GM23338 (cell line): ENCODE results near the gene OGA. TPM values are rescaled to one million over a fixed set of nuclear protein-coding genes. Genes with fewer than 3 reads are reported as not detected.

Experiments
- ATAC-seq: fragments of 200-7000 bp; cut with Tn5 transposase; 3 replicates; pipeline ENCODE4 v1.9.1; 2020
- DNase-seq: peaks from one replicate; pipeline ENCODE4 v3.0.0-alpha.2; 2015; ENCODE audit warnings: low spot score
- H2AFZ ChIP-seq: fragments of 200-600 bp; sonication (generic); 2 replicates; pipeline ENCODE4 v1.8.0; 2016; ENCODE audit warnings: antibody characterized with exemption, mild to moderate bottlenecking, moderate library complexity
- H3F3A ChIP-seq: fragments of 200-600 bp; sonication (generic); replicated peaks from 2 replicates; pipeline ENCODE4 v1.8.0; 2017; ENCODE audit warnings: antibody characterized with exemption, mixed run types, low read depth
- H3K27ac ChIP-seq: fragments of 200-600 bp; sonication (generic); 2 replicates; pipeline ENCODE4 v1.6.1; 2016; ENCODE audit warnings: low read depth
- H3K27me3 ChIP-seq: fragments of 200-600 bp; sonication (generic); 2 replicates; pipeline ENCODE4 v1.8.0; 2016; ENCODE audit warnings: mild to moderate bottlenecking, mixed run types, moderate library complexity; ENCODE audit not compliant: insufficient read depth
- H3K36me3 ChIP-seq: fragments of 200-600 bp; sonication (generic); 2 replicates; pipeline ENCODE4 v1.8.0; 2016; ENCODE audit warnings: mild to moderate bottlenecking; ENCODE audit not compliant: insufficient read depth
- H3K4me1 ChIP-seq: fragments of 200-600 bp; sonication (generic); 2 replicates; pipeline ENCODE4 v1.8.0; 2016; ENCODE audit warnings: mild to moderate bottlenecking, moderate library complexity; ENCODE audit not compliant: insufficient read depth
- H3K4me2 ChIP-seq: fragments of 200-600 bp; sonication (generic); 2 replicates; pipeline ENCODE4 v1.7.1; 2017; ENCODE audit warnings: mixed run types
- H3K4me3 ChIP-seq: fragments of 200-600 bp; sonication (generic); 2 replicates; pipeline ENCODE4 v1.6.1; 2016; ENCODE audit warnings: mixed run types
- H3K79me2 ChIP-seq: fragments of 200-600 bp; sonication (generic); replicated peaks from 2 replicates; pipeline ENCODE4 v1.8.0; 2017; ENCODE audit warnings: mild to moderate bottlenecking; ENCODE audit not compliant: insufficient read depth
- H3K9me2 ChIP-seq: fragments of 200-600 bp; sonication (generic); 2 replicates; pipeline ENCODE4 v1.8.0; 2017; ENCODE audit not compliant: insufficient read depth
- H4K20me1 ChIP-seq: fragments of 200-600 bp; sonication (generic); replicated peaks from 2 replicates; pipeline ENCODE4 v1.8.0; 2017; ENCODE audit warnings: mild to moderate bottlenecking; ENCODE audit not compliant: insufficient read depth
- H3K27ac Mint-ChIP-seq: 2 replicates; pipeline ENCODE4 v1.8.0; 2020; ENCODE audit warnings: inconsistent platforms, mild to moderate bottlenecking, moderate library complexity, mixed read lengths
- H3K27me3 Mint-ChIP-seq: 3 replicates; pipeline ENCODE4 v1.8.0; 2022; ENCODE audit warnings: low read depth, mild to moderate bottlenecking, moderate library complexity, mixed read lengths, inconsistent platforms; ENCODE audit not compliant: insufficient read depth, poor library complexity
- H3K36me3 Mint-ChIP-seq: 3 replicates; pipeline ENCODE4 v1.8.0; 2021; ENCODE audit warnings: low read depth, mild to moderate bottlenecking, inconsistent platforms, moderate library complexity, mixed read lengths
- H3K4me1 Mint-ChIP-seq: 3 replicates; pipeline ENCODE4 v1.8.0; 2020; ENCODE audit warnings: mild to moderate bottlenecking, inconsistent platforms, mixed read lengths
- H3K4me3 Mint-ChIP-seq: 3 replicates; pipeline ENCODE4 v1.8.0; 2021; ENCODE audit warnings: moderate library complexity, mild to moderate bottlenecking, inconsistent platforms, mixed read lengths
- H3K9me3 Mint-ChIP-seq: 3 replicates; pipeline ENCODE4 v1.8.0; 2020; ENCODE audit warnings: moderate library complexity, mild to moderate bottlenecking, inconsistent platforms, mixed read lengths
- CREB1 ChIP-seq: fragments of 250-450 bp; sonication (Bioruptor Pico); IDR thresholded peaks from 2 replicates; pipeline ENCODE4 v1.5.0; 2020; ENCODE audit warnings: low read depth, mild to moderate bottlenecking, moderate library complexity
- ETS1 ChIP-seq: IDR thresholded peaks from 2 replicates; pipeline ENCODE4 v1.6.1; 2016; ENCODE audit warnings: antibody characterized with exemption
- EZH2 ChIP-seq: fragments of 200-600 bp; sonication (generic); IDR thresholded peaks from one replicate; pipeline ENCODE4 v1.8.0; 2017; ENCODE audit warnings: antibody characterized with exemption, mild to moderate bottlenecking, low read depth; ENCODE audit not compliant: unreplicated experiment
- EZH2phosphoT487 ChIP-seq: fragments of 200-600 bp; sonication (generic); IDR thresholded peaks from one replicate; pipeline ENCODE4 v1.8.1; 2018; ENCODE audit warnings: antibody characterized with exemption; ENCODE audit not compliant: unreplicated experiment
- JUNB ChIP-seq: IDR thresholded peaks from one replicate; pipeline ENCODE4 v1.6.1; 2016; ENCODE audit warnings: antibody characterized with exemption; ENCODE audit not compliant: unreplicated experiment
- NANOG ChIP-seq: IDR thresholded peaks from 2 replicates; pipeline ENCODE4 v1.6.1; 2016; ENCODE audit warnings: antibody characterized with exemption, borderline replicate concordance
- POLR2AphosphoS5 ChIP-seq: IDR thresholded peaks from 2 replicates; pipeline ENCODE4 v1.6.1; 2016; ENCODE audit warnings: antibody characterized with exemption, low read depth
- STAT1 ChIP-seq: IDR thresholded peaks from one replicate; pipeline ENCODE4 v1.6.1; 2016; ENCODE audit warnings: antibody characterized with exemption; ENCODE audit not compliant: unreplicated experiment
- ZNF114 ChIP-seq: fragments of 250-450 bp; sonication (Bioruptor Pico); IDR thresholded peaks from 2 replicates; pipeline ENCODE4 v1.5.0; 2020; ENCODE audit warnings: mild to moderate bottlenecking, moderate library complexity
- ZNF331 ChIP-seq: fragments of 250-450 bp; sonication (Bioruptor Pico); IDR thresholded peaks from 2 replicates; pipeline ENCODE4 v1.5.0; 2020; ENCODE audit warnings: low read depth, mild to moderate bottlenecking, moderate library complexity
- polyA plus RNA-seq: library from polyadenylated mRNA; unstranded; fragments of >200 nt; fragmentation: Nextera tagmentation; extraction: Ambion mirVana; gene quantifications from 2 replicates; pipeline ENCODE4 v1.2.1, GENCODE V29; 2016
- total RNA-seq: library from RNA; depleted of rRNA; stranded (reverse); fragments of >200 nt; shearing (Covaris generic); gene quantifications from 2 replicates; pipeline ENCODE4 v1.2.3, GENCODE V29; 2014
- TF ChIP-seq, protein P1 (sequence below): IDR thresholded peaks from one replicate; pipeline ENCODE4 v1.6.1; 2018; ENCODE audit warnings: antibody characterized with exemption; ENCODE audit not compliant: unreplicated experiment
- TF ChIP-seq, protein P2 (sequence below), 2 experiments: fragments of 200-600 bp in 1 of 2; sonication (generic) in 1 of 2; conservative IDR thresholded peaks; 2 replicates each; pipeline versions ENCODE4 v1.5.1 to v1.6.1; 2016 to 2017; ENCODE audit warnings: antibody characterized with exemption in 2 of 2, low read depth in 2 of 2, mild to moderate bottlenecking in 2 of 2, moderate library complexity in 1 of 2
- TF ChIP-seq, protein P3 (sequence below): fragments of 250-450 bp; sonication (Bioruptor Pico); IDR thresholded peaks from 2 replicates; pipeline ENCODE4 v1.5.0; 2020; ENCODE audit warnings: mild to moderate bottlenecking, moderate library complexity

OGA gene
- total and polyA plus RNA-seq, 2 experiments from 2014 or later = 68.4 to 131 TPM

DNA sequence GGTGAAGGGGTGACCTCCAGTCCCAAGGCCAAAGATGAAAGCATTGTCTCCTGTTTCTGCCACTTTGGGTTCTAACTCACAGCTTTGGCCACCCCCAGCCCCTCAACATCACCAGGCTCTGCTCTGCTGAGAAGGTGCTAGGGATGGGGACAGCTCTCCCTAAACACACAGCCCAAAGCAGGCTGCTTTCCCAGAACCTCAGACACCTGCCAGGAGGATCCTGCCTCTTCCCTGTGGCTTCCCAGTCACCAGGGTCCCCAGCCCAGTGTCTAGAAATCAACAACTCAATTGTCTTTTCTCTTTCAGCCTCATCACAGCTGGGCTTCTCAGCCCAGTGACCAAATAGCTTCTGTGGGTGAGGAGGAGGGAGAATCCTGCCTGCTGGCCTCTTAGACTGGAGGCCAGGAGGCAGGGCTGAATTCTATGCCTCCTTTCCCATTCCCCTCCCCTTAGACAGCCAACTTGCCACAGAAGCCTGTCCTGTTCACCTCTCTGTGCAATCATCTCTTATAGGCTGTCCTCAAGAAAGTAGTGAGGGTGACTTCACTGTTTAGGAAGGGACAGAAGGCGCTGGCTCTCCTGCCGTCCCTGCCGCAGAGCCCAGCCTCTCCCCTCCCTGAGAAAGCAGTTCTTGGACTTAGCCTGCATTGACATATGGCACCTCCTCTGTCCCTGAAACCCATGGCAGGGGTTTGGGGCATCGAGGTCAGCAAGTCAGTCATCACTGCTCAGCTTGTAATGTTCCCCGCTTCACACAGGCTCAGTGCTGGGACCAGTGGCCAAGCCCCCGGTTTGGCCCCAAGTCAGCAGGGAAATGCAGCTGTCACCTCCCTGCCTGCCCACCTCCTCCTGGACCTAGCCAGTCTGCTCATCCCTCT lies 46.0 kb downstream of the OGA start:
- Mint-ChIP-seq H3K4me1 (peaks cover 44% of the 10 kb centered on the region), H3K4me3 (no peak overlapping the region), H3K36me3 (peaks cover 1% of the 10 kb centered on the region; the same call in 2 of the 3 replicates), H3K27me3 (peaks cover 65% of the 10 kb centered on the region), H3K27ac (no peak overlapping the region), H3K9me3 (no peaks in the 10 kb centered on the region)
- Histone ChIP-seq H2AFZ (no peak overlapping the region), H3K4me2 (peak overlapping the region; percentile 90), H3K79me2 (no peaks in the 10 kb centered on the region), H3K36me3 (no peaks in the 10 kb centered on the region), H4K20me1 (no peaks in the 10 kb centered on the region), H3K4me1 (peaks cover 35% of the 10 kb centered on the region), H3K9me2 (no peaks in the 10 kb centered on the region), H3F3A (peaks cover 11% of the 10 kb centered on the region; the same call in 1 of the 2 replicates), H3K27me3 (peaks cover 55% of the 10 kb centered on the region), H3K27ac (no peak overlapping the region), H3K4me3 (no peak overlapping the region)
- DNase-seq = no peak
- no peak for TF ChIP-seq EZH2
- no peak for TF ChIP-seq POLR2AphosphoS5
- no peak for TF ChIP-seq EZH2phosphoT487
- no peak for TF ChIP-seq STAT1
- TF ChIP-seq, protein P1, sequence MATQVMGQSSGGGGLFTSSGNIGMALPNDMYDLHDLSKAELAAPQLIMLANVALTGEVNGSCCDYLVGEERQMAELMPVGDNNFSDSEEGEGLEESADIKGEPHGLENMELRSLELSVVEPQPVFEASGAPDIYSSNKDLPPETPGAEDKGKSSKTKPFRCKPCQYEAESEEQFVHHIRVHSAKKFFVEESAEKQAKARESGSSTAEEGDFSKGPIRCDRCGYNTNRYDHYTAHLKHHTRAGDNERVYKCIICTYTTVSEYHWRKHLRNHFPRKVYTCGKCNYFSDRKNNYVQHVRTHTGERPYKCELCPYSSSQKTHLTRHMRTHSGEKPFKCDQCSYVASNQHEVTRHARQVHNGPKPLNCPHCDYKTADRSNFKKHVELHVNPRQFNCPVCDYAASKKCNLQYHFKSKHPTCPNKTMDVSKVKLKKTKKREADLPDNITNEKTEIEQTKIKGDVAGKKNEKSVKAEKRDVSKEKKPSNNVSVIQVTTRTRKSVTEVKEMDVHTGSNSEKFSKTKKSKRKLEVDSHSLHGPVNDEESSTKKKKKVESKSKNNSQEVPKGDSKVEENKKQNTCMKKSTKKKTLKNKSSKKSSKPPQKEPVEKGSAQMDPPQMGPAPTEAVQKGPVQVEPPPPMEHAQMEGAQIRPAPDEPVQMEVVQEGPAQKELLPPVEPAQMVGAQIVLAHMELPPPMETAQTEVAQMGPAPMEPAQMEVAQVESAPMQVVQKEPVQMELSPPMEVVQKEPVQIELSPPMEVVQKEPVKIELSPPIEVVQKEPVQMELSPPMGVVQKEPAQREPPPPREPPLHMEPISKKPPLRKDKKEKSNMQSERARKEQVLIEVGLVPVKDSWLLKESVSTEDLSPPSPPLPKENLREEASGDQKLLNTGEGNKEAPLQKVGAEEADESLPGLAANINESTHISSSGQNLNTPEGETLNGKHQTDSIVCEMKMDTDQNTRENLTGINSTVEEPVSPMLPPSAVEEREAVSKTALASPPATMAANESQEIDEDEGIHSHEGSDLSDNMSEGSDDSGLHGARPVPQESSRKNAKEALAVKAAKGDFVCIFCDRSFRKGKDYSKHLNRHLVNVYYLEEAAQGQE = no peak
- no peak for TF ChIP-seq NANOG
- no peak for TF ChIP-seq ZNF114 (CRISPR knock-in tag)
- TF ChIP-seq CREB1 (CRISPR knock-in tag) = no peak
- TF ChIP-seq ETS1 = no peak
- TF ChIP-seq, protein P2, sequence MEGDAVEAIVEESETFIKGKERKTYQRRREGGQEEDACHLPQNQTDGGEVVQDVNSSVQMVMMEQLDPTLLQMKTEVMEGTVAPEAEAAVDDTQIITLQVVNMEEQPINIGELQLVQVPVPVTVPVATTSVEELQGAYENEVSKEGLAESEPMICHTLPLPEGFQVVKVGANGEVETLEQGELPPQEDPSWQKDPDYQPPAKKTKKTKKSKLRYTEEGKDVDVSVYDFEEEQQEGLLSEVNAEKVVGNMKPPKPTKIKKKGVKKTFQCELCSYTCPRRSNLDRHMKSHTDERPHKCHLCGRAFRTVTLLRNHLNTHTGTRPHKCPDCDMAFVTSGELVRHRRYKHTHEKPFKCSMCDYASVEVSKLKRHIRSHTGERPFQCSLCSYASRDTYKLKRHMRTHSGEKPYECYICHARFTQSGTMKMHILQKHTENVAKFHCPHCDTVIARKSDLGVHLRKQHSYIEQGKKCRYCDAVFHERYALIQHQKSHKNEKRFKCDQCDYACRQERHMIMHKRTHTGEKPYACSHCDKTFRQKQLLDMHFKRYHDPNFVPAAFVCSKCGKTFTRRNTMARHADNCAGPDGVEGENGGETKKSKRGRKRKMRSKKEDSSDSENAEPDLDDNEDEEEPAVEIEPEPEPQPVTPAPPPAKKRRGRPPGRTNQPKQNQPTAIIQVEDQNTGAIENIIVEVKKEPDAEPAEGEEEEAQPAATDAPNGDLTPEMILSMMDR (conservative IDR thresholded peaks at IDR 0.05; ENCODE audit: low read depth in 2 of 2) = no peak
- TF ChIP-seq, protein P3, sequence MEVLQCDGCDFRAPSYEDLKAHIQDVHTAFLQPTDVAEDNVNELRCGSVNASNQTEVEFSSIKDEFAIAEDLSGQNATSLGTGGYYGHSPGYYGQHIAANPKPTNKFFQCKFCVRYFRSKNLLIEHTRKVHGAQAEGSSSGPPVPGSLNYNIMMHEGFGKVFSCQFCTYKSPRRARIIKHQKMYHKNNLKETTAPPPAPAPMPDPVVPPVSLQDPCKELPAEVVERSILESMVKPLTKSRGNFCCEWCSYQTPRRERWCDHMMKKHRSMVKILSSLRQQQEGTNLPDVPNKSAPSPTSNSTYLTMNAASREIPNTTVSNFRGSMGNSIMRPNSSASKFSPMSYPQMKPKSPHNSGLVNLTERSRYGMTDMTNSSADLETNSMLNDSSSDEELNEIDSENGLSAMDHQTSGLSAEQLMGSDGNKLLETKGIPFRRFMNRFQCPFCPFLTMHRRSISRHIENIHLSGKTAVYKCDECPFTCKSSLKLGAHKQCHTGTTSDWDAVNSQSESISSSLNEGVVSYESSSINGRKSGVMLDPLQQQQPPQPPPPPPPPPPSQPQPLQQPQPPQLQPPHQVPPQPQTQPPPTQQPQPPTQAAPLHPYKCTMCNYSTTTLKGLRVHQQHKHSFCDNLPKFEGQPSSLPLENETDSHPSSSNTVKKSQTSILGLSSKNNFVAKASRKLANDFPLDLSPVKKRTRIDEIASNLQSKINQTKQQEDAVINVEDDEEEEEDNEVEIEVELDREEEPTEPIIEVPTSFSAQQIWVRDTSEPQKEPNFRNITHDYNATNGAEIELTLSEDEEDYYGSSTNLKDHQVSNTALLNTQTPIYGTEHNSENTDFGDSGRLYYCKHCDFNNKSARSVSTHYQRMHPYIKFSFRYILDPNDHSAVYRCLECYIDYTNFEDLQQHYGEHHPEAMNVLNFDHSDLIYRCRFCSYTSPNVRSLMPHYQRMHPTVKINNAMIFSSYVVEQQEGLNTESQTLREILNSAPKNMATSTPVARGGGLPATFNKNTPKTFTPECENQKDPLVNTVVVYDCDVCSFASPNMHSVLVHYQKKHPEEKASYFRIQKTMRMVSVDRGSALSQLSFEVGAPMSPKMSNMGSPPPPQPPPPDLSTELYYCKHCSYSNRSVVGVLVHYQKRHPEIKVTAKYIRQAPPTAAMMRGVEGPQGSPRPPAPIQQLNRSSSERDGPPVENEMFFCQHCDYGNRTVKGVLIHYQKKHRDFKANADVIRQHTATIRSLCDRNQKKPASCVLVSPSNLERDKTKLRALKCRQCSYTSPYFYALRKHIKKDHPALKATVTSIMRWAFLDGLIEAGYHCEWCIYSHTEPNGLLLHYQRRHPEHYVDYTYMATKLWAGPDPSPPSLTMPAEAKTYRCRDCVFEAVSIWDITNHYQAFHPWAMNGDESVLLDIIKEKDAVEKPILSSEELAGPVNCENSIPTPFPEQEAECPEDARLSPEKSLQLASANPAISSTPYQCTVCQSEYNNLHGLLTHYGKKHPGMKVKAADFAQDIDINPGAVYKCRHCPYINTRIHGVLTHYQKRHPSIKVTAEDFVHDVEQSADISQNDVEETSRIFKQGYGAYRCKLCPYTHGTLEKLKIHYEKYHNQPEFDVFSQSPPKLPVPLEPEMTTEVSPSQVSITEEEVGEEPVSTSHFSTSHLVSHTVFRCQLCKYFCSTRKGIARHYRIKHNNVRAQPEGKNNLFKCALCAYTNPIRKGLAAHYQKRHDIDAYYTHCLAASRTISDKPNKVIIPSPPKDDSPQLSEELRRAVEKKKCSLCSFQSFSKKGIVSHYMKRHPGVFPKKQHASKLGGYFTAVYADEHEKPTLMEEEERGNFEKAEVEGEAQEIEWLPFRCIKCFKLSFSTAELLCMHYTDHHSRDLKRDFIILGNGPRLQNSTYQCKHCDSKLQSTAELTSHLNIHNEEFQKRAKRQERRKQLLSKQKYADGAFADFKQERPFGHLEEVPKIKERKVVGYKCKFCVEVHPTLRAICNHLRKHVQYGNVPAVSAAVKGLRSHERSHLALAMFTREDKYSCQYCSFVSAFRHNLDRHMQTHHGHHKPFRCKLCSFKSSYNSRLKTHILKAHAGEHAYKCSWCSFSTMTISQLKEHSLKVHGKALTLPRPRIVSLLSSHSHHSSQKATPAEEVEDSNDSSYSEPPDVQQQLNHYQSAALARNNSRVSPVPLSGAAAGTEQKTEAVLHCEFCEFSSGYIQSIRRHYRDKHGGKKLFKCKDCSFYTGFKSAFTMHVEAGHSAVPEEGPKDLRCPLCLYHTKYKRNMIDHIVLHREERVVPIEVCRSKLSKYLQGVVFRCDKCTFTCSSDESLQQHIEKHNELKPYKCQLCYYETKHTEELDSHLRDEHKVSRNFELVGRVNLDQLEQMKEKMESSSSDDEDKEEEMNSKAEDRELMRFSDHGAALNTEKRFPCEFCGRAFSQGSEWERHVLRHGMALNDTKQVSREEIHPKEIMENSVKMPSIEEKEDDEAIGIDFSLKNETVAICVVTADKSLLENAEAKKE (CRISPR knock-in tag) = no peak
- TF ChIP-seq ZNF331 (CRISPR knock-in tag) = no peak
- TF ChIP-seq JUNB = no peak
- ATAC-seq = no peak
